ENCODE data around the gene DAND5. TPM values are rescaled to one million over a fixed set of nuclear protein-coding genes. Genes with fewer than 3 reads are reported as not detected.
A peak's percentile ranks its signal among the peaks of the same experiment; 100 is the strongest.

Gene DAND5
- total and polyA plus RNA-seq, 2 of the 13 experiments (the other 11 are each of a cell fraction or from before 2014, with no cell fraction given): 0.04 TPM; not detected in 1

DNA sequence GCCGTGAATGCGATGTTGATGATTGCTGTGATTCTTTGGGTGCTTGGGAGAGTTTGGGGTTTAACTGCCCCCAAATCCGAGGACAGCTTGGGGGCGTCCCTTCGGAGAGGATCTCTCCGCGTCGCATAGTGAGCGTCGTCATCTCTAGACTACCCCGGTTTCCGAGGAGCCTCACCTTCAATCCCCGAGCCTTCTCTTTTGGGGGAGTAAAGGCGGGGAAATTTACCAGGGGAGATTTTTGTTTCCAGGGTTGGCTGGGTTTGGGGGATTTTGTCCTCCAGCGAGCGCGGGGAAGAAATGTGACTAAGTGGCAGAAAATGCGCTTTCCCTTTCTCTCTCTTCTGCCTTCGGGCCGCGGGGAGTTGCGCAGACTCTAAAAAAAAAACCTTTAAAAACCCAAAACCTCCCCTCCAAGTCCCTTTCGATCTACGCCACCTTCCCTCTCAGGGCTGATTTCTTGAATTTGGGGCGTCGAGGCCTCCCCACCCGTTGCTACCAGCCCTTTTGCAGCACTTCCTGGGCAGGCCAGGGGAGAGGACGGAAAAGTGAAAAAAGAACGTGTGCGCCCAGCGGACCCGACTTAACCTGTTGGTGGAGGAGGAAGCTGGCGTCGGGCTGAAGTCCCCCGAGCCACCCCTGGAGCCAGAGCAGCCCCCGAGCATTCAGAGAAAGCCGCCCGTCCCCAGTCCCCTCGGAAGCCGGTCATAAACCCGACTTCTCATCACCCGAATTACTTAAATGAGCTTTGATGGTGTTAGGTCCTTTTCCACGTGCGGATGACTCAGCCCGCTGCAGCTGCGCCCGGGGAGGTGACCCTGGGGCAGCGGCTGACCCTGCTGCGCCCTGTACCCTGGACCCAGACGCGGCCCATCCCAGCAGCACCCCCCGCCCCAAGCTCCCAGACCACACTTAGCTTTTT lies 43.6 kb downstream of the DAND5 start (continued):
- TF ChIP-seq, protein P1, sequence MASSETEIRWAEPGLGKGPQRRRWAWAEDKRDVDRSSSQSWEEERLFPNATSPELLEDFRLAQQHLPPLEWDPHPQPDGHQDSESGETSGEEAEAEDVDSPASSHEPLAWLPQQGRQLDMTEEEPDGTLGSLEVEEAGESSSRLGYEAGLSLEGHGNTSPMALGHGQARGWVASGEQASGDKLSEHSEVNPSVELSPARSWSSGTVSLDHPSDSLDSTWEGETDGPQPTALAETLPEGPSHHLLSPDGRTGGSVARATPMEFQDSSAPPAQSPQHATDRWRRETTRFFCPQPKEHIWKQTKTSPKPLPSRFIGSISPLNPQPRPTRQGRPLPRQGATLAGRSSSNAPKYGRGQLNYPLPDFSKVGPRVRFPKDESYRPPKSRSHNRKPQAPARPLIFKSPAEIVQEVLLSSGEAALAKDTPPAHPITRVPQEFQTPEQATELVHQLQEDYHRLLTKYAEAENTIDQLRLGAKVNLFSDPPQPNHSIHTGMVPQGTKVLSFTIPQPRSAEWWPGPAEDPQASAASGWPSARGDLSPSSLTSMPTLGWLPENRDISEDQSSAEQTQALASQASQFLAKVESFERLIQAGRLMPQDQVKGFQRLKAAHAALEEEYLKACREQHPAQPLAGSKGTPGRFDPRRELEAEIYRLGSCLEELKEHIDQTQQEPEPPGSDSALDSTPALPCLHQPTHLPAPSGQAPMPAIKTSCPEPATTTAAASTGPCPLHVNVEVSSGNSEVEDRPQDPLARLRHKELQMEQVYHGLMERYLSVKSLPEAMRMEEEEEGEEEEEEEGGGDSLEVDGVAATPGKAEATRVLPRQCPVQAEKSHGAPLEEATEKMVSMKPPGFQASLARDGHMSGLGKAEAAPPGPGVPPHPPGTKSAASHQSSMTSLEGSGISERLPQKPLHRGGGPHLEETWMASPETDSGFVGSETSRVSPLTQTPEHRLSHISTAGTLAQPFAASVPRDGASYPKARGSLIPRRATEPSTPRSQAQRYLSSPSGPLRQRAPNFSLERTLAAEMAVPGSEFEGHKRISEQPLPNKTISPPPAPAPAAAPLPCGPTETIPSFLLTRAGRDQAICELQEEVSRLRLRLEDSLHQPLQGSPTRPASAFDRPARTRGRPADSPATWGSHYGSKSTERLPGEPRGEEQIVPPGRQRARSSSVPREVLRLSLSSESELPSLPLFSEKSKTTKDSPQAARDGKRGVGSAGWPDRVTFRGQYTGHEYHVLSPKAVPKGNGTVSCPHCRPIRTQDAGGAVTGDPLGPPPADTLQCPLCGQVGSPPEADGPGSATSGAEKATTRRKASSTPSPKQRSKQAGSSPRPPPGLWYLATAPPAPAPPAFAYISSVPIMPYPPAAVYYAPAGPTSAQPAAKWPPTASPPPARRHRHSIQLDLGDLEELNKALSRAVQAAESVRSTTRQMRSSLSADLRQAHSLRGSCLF (CRISPR knock-in tag; IDR thresholded peaks at IDR 0.05; ENCODE audit: borderline replicate concordance): no peak
- TF ChIP-seq, protein P2, sequence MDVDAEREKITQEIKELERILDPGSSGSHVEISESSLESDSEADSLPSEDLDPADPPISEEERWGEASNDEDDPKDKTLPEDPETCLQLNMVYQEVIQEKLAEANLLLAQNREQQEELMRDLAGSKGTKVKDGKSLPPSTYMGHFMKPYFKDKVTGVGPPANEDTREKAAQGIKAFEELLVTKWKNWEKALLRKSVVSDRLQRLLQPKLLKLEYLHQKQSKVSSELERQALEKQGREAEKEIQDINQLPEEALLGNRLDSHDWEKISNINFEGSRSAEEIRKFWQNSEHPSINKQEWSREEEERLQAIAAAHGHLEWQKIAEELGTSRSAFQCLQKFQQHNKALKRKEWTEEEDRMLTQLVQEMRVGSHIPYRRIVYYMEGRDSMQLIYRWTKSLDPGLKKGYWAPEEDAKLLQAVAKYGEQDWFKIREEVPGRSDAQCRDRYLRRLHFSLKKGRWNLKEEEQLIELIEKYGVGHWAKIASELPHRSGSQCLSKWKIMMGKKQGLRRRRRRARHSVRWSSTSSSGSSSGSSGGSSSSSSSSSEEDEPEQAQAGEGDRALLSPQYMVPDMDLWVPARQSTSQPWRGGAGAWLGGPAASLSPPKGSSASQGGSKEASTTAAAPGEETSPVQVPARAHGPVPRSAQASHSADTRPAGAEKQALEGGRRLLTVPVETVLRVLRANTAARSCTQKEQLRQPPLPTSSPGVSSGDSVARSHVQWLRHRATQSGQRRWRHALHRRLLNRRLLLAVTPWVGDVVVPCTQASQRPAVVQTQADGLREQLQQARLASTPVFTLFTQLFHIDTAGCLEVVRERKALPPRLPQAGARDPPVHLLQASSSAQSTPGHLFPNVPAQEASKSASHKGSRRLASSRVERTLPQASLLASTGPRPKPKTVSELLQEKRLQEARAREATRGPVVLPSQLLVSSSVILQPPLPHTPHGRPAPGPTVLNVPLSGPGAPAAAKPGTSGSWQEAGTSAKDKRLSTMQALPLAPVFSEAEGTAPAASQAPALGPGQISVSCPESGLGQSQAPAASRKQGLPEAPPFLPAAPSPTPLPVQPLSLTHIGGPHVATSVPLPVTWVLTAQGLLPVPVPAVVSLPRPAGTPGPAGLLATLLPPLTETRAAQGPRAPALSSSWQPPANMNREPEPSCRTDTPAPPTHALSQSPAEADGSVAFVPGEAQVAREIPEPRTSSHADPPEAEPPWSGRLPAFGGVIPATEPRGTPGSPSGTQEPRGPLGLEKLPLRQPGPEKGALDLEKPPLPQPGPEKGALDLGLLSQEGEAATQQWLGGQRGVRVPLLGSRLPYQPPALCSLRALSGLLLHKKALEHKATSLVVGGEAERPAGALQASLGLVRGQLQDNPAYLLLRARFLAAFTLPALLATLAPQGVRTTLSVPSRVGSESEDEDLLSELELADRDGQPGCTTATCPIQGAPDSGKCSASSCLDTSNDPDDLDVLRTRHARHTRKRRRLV (CRISPR knock-in tag; IDR thresholded peaks at IDR 0.05): no peak
- TF ChIP-seq, protein P3, sequence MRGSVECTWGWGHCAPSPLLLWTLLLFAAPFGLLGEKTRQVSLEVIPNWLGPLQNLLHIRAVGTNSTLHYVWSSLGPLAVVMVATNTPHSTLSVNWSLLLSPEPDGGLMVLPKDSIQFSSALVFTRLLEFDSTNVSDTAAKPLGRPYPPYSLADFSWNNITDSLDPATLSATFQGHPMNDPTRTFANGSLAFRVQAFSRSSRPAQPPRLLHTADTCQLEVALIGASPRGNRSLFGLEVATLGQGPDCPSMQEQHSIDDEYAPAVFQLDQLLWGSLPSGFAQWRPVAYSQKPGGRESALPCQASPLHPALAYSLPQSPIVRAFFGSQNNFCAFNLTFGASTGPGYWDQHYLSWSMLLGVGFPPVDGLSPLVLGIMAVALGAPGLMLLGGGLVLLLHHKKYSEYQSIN (CRISPR knock-in tag; IDR thresholded peaks at IDR 0.05; ENCODE audit: borderline replicate concordance): no peak
- TF ChIP-seq, protein P4, sequence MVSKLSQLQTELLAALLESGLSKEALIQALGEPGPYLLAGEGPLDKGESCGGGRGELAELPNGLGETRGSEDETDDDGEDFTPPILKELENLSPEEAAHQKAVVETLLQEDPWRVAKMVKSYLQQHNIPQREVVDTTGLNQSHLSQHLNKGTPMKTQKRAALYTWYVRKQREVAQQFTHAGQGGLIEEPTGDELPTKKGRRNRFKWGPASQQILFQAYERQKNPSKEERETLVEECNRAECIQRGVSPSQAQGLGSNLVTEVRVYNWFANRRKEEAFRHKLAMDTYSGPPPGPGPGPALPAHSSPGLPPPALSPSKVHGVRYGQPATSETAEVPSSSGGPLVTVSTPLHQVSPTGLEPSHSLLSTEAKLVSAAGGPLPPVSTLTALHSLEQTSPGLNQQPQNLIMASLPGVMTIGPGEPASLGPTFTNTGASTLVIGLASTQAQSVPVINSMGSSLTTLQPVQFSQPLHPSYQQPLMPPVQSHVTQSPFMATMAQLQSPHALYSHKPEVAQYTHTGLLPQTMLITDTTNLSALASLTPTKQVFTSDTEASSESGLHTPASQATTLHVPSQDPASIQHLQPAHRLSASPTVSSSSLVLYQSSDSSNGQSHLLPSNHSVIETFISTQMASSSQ (IDR thresholded peaks at IDR 0.05; ENCODE audit: low read depth): no peak
- TF ChIP-seq, protein P4 (CRISPR knock-in tag; IDR thresholded peaks at IDR 0.05; ENCODE audit: borderline replicate concordance): peak; percentile 65; the same call in 1 of the 2 replicates
- no peak for TF ChIP-seq ZNF616 (CRISPR knock-in tag; IDR thresholded peaks at IDR 0.05; ENCODE audit: low read depth)
- TF ChIP-seq, protein P5, sequence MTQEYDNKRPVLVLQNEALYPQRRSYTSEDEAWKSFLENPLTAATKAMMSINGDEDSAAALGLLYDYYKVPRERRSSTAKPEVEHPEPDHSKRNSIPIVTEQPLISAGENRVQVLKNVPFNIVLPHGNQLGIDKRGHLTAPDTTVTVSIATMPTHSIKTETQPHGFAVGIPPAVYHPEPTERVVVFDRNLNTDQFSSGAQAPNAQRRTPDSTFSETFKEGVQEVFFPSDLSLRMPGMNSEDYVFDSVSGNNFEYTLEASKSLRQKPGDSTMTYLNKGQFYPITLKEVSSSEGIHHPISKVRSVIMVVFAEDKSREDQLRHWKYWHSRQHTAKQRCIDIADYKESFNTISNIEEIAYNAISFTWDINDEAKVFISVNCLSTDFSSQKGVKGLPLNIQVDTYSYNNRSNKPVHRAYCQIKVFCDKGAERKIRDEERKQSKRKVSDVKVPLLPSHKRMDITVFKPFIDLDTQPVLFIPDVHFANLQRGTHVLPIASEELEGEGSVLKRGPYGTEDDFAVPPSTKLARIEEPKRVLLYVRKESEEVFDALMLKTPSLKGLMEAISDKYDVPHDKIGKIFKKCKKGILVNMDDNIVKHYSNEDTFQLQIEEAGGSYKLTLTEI (CRISPR knock-in tag; conservative IDR thresholded peaks at IDR 0.05): no peak
- 0 out of 2 replicates have a peak, but pooled peaks have one; percentile 58 for TF ChIP-seq ZNF543 (CRISPR knock-in tag; IDR thresholded peaks at IDR 0.05)
- no peak for TF ChIP-seq ZNF274 (CRISPR knock-in tag; IDR thresholded peaks at IDR 0.05)

All from HepG2 (cell line).